Chondrocyte (in vitro differentiated cells): Measurements from ENCODE around the gene TELO2. TPM values are rescaled to one million over a fixed set of nuclear protein-coding genes. Genes with fewer than 3 reads are reported as not detected.

Experiments
- DNase-seq: peaks from one replicate; pipeline ENCODE4 v3.0.0; 2021; ENCODE audit warnings: mixed read lengths, low spot score
- H3K27ac Mint-ChIP-seq: one replicate; pipeline ENCODE4 v1.8.0; 2021; ENCODE audit warnings: mild to moderate bottlenecking, moderate library complexity, mixed read lengths; ENCODE audit not compliant: unreplicated experiment
- H3K27me3 Mint-ChIP-seq: 2 replicates; pipeline ENCODE4 v1.8.0; 2021; ENCODE audit warnings: low read depth, mixed read lengths
- H3K36me3 Mint-ChIP-seq: 2 replicates; pipeline ENCODE4 v1.8.0; 2021; ENCODE audit warnings: low read depth, mixed read lengths
- H3K4me1 Mint-ChIP-seq: 2 replicates; pipeline ENCODE4 v1.8.0; 2021; ENCODE audit warnings: low read depth, mild to moderate bottlenecking, mixed read lengths
- H3K4me3 Mint-ChIP-seq: one replicate; pipeline ENCODE4 v1.8.0; 2021; ENCODE audit warnings: mild to moderate bottlenecking, moderate library complexity, mixed read lengths; ENCODE audit not compliant: unreplicated experiment
- H3K9me3 Mint-ChIP-seq: 2 replicates; pipeline ENCODE4 v1.8.0; 2021; ENCODE audit warnings: low read depth, mixed read lengths
- total RNA-seq: library from RNA; stranded (reverse); gene quantifications from 3 replicates; pipeline ENCODE4 v1.2.1, GENCODE V29; 2021
- TF ChIP-seq, protein P1 (sequence below): fragments of 200-600 bp; sonication (generic); IDR thresholded peaks from 2 replicates; pipeline ENCODE4 v1.5.0; 2021; ENCODE audit warnings: antibody characterized with exemption, mild to moderate bottlenecking, moderate library complexity

The TELO2 gene
- total RNA-seq, 1 donor from 2014 or later, result 21.7 TPM

- peak overlapping the region; percentile 88 for H3K4me3 Mint-ChIP-seq
- H3K4me1 Mint-ChIP-seq, result peaks cover 18% of the 10 kb centered on the region
- peaks cover 5% of the 10 kb centered on the region for H3K36me3 Mint-ChIP-seq
- H3K27me3 Mint-ChIP-seq, result no peaks in the 10 kb centered on the region
- TF ChIP-seq, protein P1, sequence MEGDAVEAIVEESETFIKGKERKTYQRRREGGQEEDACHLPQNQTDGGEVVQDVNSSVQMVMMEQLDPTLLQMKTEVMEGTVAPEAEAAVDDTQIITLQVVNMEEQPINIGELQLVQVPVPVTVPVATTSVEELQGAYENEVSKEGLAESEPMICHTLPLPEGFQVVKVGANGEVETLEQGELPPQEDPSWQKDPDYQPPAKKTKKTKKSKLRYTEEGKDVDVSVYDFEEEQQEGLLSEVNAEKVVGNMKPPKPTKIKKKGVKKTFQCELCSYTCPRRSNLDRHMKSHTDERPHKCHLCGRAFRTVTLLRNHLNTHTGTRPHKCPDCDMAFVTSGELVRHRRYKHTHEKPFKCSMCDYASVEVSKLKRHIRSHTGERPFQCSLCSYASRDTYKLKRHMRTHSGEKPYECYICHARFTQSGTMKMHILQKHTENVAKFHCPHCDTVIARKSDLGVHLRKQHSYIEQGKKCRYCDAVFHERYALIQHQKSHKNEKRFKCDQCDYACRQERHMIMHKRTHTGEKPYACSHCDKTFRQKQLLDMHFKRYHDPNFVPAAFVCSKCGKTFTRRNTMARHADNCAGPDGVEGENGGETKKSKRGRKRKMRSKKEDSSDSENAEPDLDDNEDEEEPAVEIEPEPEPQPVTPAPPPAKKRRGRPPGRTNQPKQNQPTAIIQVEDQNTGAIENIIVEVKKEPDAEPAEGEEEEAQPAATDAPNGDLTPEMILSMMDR, result no peak
- peak overlapping the region; percentile 94 for H3K27ac Mint-ChIP-seq
- DNase-seq, result no peak
- H3K9me3 Mint-ChIP-seq, result no peaks in the 10 kb centered on the region
These were observed 858 bp upstream of the TELO2 start for GRCh38 chr16:1492082-1492922.

DNA sequence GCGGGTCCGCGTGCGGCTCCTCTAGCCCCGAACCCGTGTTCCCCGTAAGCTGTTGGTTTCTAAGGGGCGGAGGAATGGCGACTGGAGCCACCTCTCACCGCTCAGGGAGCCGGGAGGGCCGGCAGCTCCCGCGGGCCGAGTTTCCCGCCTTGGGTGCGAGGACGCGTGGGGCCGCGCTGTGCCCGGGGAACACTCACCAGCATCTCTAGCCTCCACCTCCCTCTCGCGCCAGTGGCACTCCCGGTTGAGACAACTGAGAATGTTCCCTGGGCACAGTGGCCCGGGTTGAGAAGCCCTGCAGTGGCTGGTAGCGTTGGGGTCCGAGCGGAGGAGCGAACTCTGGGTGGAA lies 560 bp downstream of the TELO2 start:
- no peak for DNase-seq
- Mint-ChIP-seq H3K9me3 (no peaks in the 10 kb centered on the region), H3K27me3 (no peaks in the 10 kb centered on the region), H3K27ac (peak overlapping the region; percentile 84), H3K4me1 (peaks cover 18% of the 10 kb centered on the region), H3K4me3 (peak overlapping the region; percentile 88), H3K36me3 (peaks cover 7% of the 10 kb centered on the region)
- TF ChIP-seq, protein P1, result no peak

GRCh38 chr16:1494129-1494640 lies 1.0 kb downstream of the TELO2 start:
- H3K36me3 Mint-ChIP-seq, result peaks cover 7% of the 10 kb centered on the region
- DNase-seq, result no peak
- peak overlapping the region; percentile 84 for H3K27ac Mint-ChIP-seq
- peaks cover 18% of the 10 kb centered on the region for H3K4me1 Mint-ChIP-seq
- TF ChIP-seq, protein P1, result peak; percentile 83
- peak overlapping the region; percentile 88 for H3K4me3 Mint-ChIP-seq
- no peaks in the 10 kb centered on the region for H3K27me3 Mint-ChIP-seq
- no peaks in the 10 kb centered on the region for H3K9me3 Mint-ChIP-seq

GRCh38 chr16:1494711-1495110 lies 1.6 kb downstream of the TELO2 start:
- no peak overlapping the region for H3K27ac Mint-ChIP-seq
- peaks cover 18% of the 10 kb centered on the region for H3K4me1 Mint-ChIP-seq
- no peaks in the 10 kb centered on the region for H3K27me3 Mint-ChIP-seq
- no peaks in the 10 kb centered on the region for H3K9me3 Mint-ChIP-seq
- peak overlapping the region; percentile 88 for H3K4me3 Mint-ChIP-seq
- no peak for DNase-seq
- TF ChIP-seq, protein P1, result no peak
- peaks cover 7% of the 10 kb centered on the region for H3K36me3 Mint-ChIP-seq

DNA sequence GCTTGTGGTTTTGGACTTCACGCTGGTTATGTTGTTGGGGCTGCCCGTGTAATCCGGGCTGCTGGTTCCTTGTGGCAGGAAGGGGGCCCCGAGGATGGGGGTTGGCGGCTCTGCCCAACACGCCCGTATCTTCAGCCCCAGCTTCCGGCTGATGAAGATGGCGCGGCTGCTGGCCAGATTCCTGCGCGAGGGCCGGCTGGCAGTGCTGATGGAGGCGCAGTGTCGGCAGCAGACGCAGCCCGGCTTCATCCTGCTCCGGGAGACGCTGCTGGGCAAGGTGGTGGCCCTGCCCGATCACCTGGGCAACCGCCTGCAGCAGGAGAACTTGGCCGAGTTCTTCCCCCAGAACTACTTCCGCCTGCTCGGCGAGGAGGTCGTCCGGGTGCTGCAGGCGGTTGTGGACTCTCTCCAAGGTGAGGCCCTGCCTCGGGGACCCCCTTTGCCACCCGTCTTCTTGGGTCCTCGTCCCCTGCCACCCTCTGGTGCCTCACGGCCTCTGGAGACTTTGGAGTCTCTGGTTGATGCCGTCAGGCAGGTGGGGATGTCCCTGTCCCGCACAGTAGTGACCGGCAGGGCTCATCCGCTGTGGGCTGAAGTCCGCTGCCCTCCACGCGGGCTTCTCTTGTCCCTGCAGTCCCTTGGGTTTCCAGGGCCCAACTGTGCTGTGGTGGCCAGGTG lies 2.2 kb downstream of the TELO2 start:
- no peak overlapping the region for H3K4me3 Mint-ChIP-seq
- H3K27me3 Mint-ChIP-seq, result no peaks in the 10 kb centered on the region
- H3K4me1 Mint-ChIP-seq, result peaks cover 18% of the 10 kb centered on the region
- no peak for DNase-seq
- no peaks in the 10 kb centered on the region for H3K9me3 Mint-ChIP-seq
- peaks cover 7% of the 10 kb centered on the region for H3K36me3 Mint-ChIP-seq
- H3K27ac Mint-ChIP-seq, result no peak overlapping the region
- TF ChIP-seq, protein P1, result no peak
